ENCODE measurements around the gene GGT5. TPM values are rescaled to one million over a fixed set of nuclear protein-coding genes. Genes with fewer than 3 reads are reported as not detected.
"Not testable (repeated sequence)": the region's sequence is repeated elsewhere in the genome, so short reads cannot be mapped to it uniquely, and the experiment has no call there.

Gene GGT5, protein sequence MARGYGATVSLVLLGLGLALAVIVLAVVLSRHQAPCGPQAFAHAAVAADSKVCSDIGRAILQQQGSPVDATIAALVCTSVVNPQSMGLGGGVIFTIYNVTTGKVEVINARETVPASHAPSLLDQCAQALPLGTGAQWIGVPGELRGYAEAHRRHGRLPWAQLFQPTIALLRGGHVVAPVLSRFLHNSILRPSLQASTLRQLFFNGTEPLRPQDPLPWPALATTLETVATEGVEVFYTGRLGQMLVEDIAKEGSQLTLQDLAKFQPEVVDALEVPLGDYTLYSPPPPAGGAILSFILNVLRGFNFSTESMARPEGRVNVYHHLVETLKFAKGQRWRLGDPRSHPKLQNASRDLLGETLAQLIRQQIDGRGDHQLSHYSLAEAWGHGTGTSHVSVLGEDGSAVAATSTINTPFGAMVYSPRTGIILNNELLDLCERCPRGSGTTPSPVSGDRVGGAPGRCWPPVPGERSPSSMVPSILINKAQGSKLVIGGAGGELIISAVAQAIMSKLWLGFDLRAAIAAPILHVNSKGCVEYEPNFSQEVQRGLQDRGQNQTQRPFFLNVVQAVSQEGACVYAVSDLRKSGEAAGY
- 10 to 100 TPM; 15.3 to 35.2 (median 24.5) TPM for total RNA-seq
- polyA plus RNA-seq: 10 to 100 TPM in 1 of 3 donors, 1 to 10 TPM in 2; 2.8 to 26.2 (median 4.8) TPM

DNA sequence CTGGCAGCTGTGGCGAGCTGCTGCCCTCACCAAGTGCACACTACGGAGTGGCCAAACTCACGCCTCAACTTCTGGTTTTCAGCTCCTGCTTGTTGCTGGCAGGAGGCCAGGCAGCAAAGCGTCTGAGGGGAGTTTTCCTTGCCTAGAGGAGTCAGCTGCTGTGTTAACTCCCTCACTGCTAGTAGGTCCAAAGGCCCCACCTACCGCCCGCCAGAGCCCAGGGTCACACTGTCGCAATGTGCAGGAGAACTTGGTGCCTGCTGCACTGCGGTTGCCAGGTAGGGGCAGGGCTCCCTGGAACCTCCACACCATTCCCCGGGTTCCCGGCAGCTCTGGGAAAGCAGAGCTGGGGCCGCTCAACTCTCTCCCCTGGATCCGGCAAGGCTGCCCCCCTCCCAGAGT, at the start of gene GGT5:
GGT5 (minus strand) TSS at position 53 of the 402 bp plus-strand sequence. CDS start 357 bp downstream, outside the sequence.
- peak in 2 of 4 donors; percentile 24 to 36 for TF ChIP-seq POLR2AphosphoS5 (IDR thresholded peaks at IDR 0.05)
- WGBS, 2 donors: 41 to 43% methylated on average over 12 of the region's 12 CpGs
- H3K4me3 ChIP-seq: peak within 1 kb of the TSS; percentile 14 to 36 (median 30)
- intact Hi-C loops (cut with DNase I): loop anchor here (5.0 kb wide), 1 partner anchor 138 kb away; no protein-coding TSS in a partner anchor
- peak within 1 kb of the TSS; percentile 78 to 82 (median 78) for H3K27ac ChIP-seq
- not testable (repeated sequence) for H3K27me3 ChIP-seq, H3K36me3 ChIP-seq, H3K9me3 ChIP-seq
- peak; percentile 85 for DNase-seq
- H3K4me1 ChIP-seq: peaks cover 0 to 34% (median 31%) of the 10 kb centered on the region in 4 donors

DNA sequence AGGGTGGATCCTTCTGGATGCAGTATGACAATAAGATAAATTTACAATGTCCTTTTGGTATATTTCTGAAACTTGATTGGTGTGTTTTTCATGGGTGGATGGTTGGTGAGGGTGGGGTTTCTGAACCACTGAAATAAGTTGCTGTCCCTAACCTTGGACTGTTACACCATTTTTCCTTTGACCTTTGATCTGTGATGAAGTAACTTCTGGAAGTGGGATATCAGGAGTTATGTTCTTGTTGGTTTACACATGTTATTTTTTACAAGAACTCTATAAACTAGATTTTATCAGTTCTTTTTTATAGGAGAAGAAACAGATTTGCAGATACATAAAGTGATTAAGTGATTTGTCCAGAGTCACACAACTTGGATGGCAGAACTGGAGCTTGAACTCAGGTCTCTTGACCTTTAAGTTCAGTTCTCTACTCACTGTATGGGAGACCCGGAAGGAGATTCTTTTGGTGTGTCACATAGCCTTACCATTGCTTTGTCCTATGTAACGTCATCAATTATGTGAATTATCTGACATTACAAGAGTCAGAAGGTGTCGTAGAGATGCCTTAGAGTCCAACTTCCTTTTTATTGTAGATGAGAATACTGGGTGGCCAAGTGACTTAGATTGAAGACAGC, 47.4 kb upstream of the GGT5 start:
- intact Hi-C loops (cut with DNase I); H3K36me3 ChIP-seq; H3K4me3 ChIP-seq; H3K9me3 ChIP-seq; DNase-seq; H3K27me3 ChIP-seq: not testable (repeated sequence)
- Histone ChIP-seq H3K27ac (peak overlapping the region; percentile 65 to 86 (median 78)), H3K4me1 (peaks cover 0 to 73% (median 42%) of the 10 kb centered on the region in 4 donors)
- WGBS, 2 donors: 66 to 86% methylated on average over 3 of the region's 3 CpGs

DNA sequence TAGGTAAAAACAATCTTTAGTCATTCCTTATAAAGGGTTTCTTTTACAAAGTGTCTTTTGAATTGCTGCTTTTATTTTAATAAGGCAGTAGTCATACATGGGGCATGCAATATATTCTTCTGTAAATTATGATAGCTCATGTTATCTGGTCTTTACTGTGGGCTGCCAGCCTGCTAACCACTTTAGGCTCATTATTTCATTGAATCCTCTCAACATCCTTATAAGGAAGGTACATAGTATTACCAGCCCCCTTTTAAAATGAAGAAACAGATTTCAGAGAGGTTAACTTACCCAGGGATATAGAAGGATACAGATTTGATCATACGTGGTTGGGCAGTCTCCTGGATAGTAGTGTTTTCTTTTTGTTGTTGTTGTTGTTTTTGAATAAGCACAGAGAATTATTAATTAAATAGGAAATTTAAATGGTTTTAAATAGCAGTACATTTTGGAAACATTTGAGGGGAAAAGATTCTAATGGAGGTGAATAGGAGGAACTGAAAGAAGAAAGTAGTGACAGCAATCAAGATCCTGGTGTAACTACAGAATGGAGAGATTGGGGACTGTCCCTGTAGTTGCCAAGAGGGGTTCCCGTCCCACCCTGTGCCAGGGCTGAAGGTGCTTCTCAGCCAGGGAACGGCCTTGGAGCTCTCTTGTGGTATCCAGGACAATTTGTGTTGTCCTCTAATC, 46.8 kb upstream of the GGT5 start:
- no peaks in the 10 kb centered on the region for H3K36me3 ChIP-seq
- H3K4me1 ChIP-seq: peaks cover 0 to 75% (median 47%) of the 10 kb centered on the region in 4 donors
- no peak overlapping the region for H3K4me3 ChIP-seq
- no peak for TF ChIP-seq POLR2AphosphoS5 (IDR thresholded peaks at IDR 0.05)
- TF ChIP-seq, protein P1, sequence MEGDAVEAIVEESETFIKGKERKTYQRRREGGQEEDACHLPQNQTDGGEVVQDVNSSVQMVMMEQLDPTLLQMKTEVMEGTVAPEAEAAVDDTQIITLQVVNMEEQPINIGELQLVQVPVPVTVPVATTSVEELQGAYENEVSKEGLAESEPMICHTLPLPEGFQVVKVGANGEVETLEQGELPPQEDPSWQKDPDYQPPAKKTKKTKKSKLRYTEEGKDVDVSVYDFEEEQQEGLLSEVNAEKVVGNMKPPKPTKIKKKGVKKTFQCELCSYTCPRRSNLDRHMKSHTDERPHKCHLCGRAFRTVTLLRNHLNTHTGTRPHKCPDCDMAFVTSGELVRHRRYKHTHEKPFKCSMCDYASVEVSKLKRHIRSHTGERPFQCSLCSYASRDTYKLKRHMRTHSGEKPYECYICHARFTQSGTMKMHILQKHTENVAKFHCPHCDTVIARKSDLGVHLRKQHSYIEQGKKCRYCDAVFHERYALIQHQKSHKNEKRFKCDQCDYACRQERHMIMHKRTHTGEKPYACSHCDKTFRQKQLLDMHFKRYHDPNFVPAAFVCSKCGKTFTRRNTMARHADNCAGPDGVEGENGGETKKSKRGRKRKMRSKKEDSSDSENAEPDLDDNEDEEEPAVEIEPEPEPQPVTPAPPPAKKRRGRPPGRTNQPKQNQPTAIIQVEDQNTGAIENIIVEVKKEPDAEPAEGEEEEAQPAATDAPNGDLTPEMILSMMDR (IDR thresholded peaks at IDR 0.05): no peak
- no peaks in the 10 kb centered on the region for H3K9me3 ChIP-seq
- 70 to 79% methylated on average over 3 of the region's 3 CpGs for WGBS, 2 donors
- H3K27ac ChIP-seq: peak overlapping the region; percentile 65 to 86 (median 78)
- no peak for DNase-seq
- intact Hi-C loops (cut with DNase I): no loop called here
- no peaks in the 10 kb centered on the region for H3K27me3 ChIP-seq

DNA sequence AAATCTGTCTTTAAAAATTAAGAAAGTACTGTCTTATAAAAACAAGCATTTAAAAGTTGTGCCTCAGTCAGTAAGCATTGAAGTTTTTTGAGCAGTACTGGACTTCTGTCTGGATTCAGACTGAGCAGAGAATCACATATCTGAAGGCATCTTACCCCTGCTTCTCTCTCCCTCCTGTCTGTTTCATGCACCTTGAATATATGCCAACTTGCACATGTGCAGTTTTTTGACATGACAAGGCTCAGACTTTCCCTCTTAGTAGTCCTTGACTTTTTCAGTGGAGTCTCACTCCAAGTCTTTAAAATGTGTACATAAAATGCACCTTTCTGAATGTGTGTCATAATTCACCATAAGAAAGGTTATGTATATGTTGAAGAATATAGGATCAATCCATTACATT, 45.6 kb upstream of the GGT5 start:
- DNase-seq: no peak
- H3K4me3 ChIP-seq: no peak overlapping the region
- H3K4me1 ChIP-seq: peaks cover 0 to 80% (median 57%) of the 10 kb centered on the region in 4 donors
- H3K36me3 ChIP-seq: no peaks in the 10 kb centered on the region
- H3K9me3 ChIP-seq: no peaks in the 10 kb centered on the region
- TF ChIP-seq EP300 (IDR thresholded peaks at IDR 0.05) (no peak), POLR2AphosphoS5 (IDR thresholded peaks at IDR 0.05) (no peak), POLR2A (IDR thresholded peaks at IDR 0.05) (no peak)
- TF ChIP-seq, protein P1 (IDR thresholded peaks at IDR 0.05): no peak
- intact Hi-C loops (cut with DNase I): no loop called here
- peak overlapping the region; percentile 65 to 86 (median 78) for H3K27ac ChIP-seq
- no peaks in the 10 kb centered on the region for H3K27me3 ChIP-seq

DNA sequence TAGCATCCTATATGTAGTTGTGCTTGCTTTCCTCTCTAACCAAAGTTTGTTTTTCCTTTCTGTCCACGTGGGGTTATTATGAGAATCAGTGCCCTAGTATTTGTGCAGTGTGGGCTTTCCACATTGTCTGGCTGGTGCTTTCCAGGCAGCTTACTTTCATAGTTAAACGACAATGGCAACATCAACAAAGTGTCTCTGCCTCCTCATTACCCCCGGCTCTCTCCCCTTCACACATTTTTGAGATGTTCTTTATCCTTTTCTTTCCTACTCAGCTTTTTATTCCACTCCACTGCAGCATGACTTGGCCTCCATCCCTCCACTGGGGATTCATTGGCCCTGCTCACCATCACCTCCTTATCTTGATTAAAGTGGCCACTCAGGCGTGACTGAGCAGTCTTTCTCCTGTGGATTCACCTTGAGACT, 44.9 kb upstream of the GGT5 start:
- 55 to 58% methylated on average over 4 of the region's 4 CpGs for WGBS, 2 donors
- peak; percentile 65 for DNase-seq
- no peaks in the 10 kb centered on the region for H3K36me3 ChIP-seq
- H3K27ac ChIP-seq: peak overlapping the region; percentile 65 to 86 (median 78)
- H3K9me3 ChIP-seq: no peaks in the 10 kb centered on the region
- intact Hi-C loops (cut with DNase I): no loop called here
- no peaks in the 10 kb centered on the region for H3K27me3 ChIP-seq
- TF ChIP-seq POLR2A (IDR thresholded peaks at IDR 0.05) (no peak), EP300 (IDR thresholded peaks at IDR 0.05) (no peak), POLR2AphosphoS5 (IDR thresholded peaks at IDR 0.05) (no peak)
- TF ChIP-seq, protein P1 (IDR thresholded peaks at IDR 0.05): no peak
- H3K4me3 ChIP-seq: peak overlapping the region in 1 of 4 donors; percentile 0
- H3K4me1 ChIP-seq: peaks cover 0 to 85% (median 64%) of the 10 kb centered on the region in 4 donors
